DND-41 (cell line): Measurements from ENCODE around the gene P2RX2.

ENCODE experiments used
- CTCF ChIP-seq: IDR thresholded peaks from 2 replicates; pipeline ENCODE4 v1.5.1; 2012; ENCODE audit warnings: borderline replicate concordance, low read length, moderate library complexity, mild to moderate bottlenecking; ENCODE audit not compliant: poor library complexity, severe bottlenecking; ENCODE audit errors: extremely low read depth
- EZH2 ChIP-seq: IDR thresholded peaks from 3 replicates; pipeline ENCODE4 v1.6.1; 2012; ENCODE audit warnings: borderline replicate concordance, low read depth, mild to moderate bottlenecking, moderate library complexity, low read length, inconsistent platforms; ENCODE audit not compliant: severe bottlenecking

GRCh38 chr12:132591107-132591935 lies 27.3 kb upstream of the P2RX2 start:
- TF ChIP-seq EZH2 = no peak
- no peak for TF ChIP-seq CTCF
